ENCODE data around the gene SLC66A2. TPM values are rescaled to one million over a fixed set of nuclear protein-coding genes. Genes with fewer than 3 reads are reported as not detected.

SLC66A2 gene
- total RNA-seq, 1 donor from 2014 or later = 29.8 TPM

- Mint-ChIP-seq H3K36me3 (ENCODE audit: low read depth) (no peaks in the 10 kb centered on the region), H3K4me1 (peaks cover 5% of the 10 kb centered on the region), H3K27me3 (ENCODE audit: low read depth) (peaks cover 37% of the 10 kb centered on the region), H3K27ac (ENCODE audit: unreplicated experiment) (no peak overlapping the region), H3K4me3 (no peak overlapping the region), H3K9me3 (peaks cover 4% of the 10 kb centered on the region)
- DNase-seq (ENCODE audit: low read depth, low spot score) = no peak
- no peak for TF ChIP-seq CTCF (conservative IDR thresholded peaks at IDR 0.05)
Observed at GRCh38 chr18:79857082-79857671, 94.3 kb downstream of the SLC66A2 start.

GRCh38 chr18:79856119-79857007 is 95.1 kb downstream of the SLC66A2 start:
- H3K36me3 Mint-ChIP-seq (ENCODE audit: low read depth) = no peaks in the 10 kb centered on the region
- no peak overlapping the region for H3K4me3 Mint-ChIP-seq
- peaks cover 31% of the 10 kb centered on the region for H3K27me3 Mint-ChIP-seq (ENCODE audit: low read depth)
- no peak overlapping the region for H3K27ac Mint-ChIP-seq (ENCODE audit: unreplicated experiment)
- TF ChIP-seq CTCF (conservative IDR thresholded peaks at IDR 0.05) = no peak
- DNase-seq (ENCODE audit: low read depth, low spot score) = peak; percentile 9
- peaks cover 4% of the 10 kb centered on the region for H3K9me3 Mint-ChIP-seq
- peaks cover 5% of the 10 kb centered on the region for H3K4me1 Mint-ChIP-seq

GRCh38 chr18:79855147-79855933 is 96.1 kb downstream of the SLC66A2 start:
- TF ChIP-seq CTCF (conservative IDR thresholded peaks at IDR 0.05) = no peak
- no peaks in the 10 kb centered on the region for H3K9me3 Mint-ChIP-seq
- H3K27me3 Mint-ChIP-seq (ENCODE audit: low read depth) = peaks cover 24% of the 10 kb centered on the region
- H3K27ac Mint-ChIP-seq (ENCODE audit: unreplicated experiment) = no peak overlapping the region
- no peak overlapping the region for H3K4me3 Mint-ChIP-seq
- no peak for DNase-seq (ENCODE audit: low read depth, low spot score)
- H3K36me3 Mint-ChIP-seq (ENCODE audit: low read depth) = no peaks in the 10 kb centered on the region
- peaks cover 5% of the 10 kb centered on the region for H3K4me1 Mint-ChIP-seq

- peaks cover 5% of the 10 kb centered on the region for H3K4me1 Mint-ChIP-seq
Observed at GRCh38 chr18:79853993-79854364, 97.5 kb downstream of the SLC66A2 start.

More at GRCh38 chr18:79853993-79854364, 97.5 kb downstream of the SLC66A2 start:
- no peaks in the 10 kb centered on the region for H3K36me3 Mint-ChIP-seq (ENCODE audit: low read depth)
- no peaks in the 10 kb centered on the region for H3K9me3 Mint-ChIP-seq
- TF ChIP-seq CTCF (conservative IDR thresholded peaks at IDR 0.05) = no peak
- no peak overlapping the region for H3K4me3 Mint-ChIP-seq
- DNase-seq (ENCODE audit: low read depth, low spot score) = no peak
- H3K27ac Mint-ChIP-seq (ENCODE audit: unreplicated experiment) = no peak overlapping the region
- H3K27me3 Mint-ChIP-seq (ENCODE audit: low read depth) = peaks cover 19% of the 10 kb centered on the region

All from neural crest cell (in vitro differentiated cells).